Nucleus accumbens (tissue), 56 donors: ENCODE measurements around the gene IMMP1L.
A peak's percentile ranks its signal among the peaks of the same experiment; 100 is the strongest.
"Not testable (repeated sequence)": the region's sequence is repeated elsewhere in the genome, so short reads cannot be mapped to it uniquely, and the experiment has no call there.

Experiments
- DNase-seq, 56 donors: peaks; one replicate each; lab custom pipeline; 2025; lab: John Stamatoyannopoulos, UW

Gene IMMP1L, protein sequence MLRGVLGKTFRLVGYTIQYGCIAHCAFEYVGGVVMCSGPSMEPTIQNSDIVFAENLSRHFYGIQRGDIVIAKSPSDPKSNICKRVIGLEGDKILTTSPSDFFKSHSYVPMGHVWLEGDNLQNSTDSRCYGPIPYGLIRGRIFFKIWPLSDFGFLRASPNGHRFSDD

DNA sequence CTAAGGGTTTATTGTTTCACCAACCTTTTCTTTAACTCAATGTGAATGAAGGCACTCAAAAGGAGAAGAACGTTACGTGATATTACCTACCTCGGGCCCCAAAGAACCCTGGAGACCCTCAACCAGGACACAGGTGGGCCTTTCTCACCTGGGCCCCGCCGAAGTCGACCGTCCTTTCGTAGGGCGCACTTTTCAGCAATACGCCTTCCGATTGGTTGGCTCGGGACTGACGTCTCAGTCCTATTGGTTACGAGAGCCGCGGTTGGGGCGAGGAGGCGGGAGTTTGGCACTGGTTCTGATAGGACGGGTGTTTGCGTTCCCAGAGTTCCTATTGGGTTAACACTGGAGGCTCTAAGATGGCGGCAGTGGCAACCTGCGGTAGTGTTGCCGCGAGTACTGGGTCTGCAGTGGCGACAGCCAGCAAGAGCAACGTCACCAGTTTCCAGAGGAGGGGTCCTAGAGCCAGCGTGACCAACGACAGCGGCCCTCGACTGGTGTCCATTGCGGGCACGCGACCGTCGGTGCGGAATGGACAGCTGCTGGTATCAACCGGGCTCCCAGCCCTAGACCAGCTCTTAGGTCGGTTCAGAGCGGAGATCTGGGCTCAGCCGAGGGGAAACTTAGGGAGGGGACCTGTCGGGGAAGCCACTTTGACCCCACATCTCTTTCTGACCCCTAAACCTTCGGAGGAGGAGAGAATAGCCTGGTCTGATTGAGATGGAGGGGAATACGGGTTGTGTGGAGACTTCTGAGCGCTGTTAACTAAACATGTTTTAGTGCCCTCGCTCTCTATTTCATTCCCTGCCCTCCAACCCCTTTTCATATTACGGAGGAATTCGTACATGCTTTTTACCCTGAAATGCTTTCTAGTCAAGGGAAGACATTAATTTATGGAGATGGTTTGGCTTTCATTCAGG, at the start of gene IMMP1L, which contains the start of gene ELP4:
TSS of gene IMMP1L (minus strand) at position 194 of the 917 bp plus-strand sequence. CDS start 46,346 bp downstream, outside the sequence.
TSS of gene ELP4 (plus strand) at position 339 of the 917 bp plus-strand sequence. CDS start at position 357, 18 bp downstream.
- DNase-seq = peak; percentile 61 to 98 (median 93)

DNA sequence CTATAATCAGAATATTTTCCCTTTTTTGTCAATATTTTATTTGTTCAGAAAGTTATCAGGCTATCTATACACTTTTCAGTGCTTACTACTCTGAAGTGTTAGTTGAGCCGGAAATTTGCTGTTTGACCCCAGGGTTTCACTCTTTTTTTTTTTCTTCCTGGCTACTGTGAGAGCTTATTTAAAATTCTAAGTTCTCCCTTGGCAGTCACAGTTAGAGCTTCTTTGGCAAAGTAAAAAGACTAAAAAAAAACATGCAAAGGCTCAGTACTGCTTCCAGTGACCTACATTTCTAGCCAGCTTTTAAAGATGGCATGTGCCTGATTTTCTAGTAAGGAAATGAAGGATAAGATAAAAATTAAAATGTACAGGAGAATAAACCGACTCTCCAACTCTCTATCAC, 48.6 kb upstream of the IMMP1L start:
- DNase-seq = no peak

DNA sequence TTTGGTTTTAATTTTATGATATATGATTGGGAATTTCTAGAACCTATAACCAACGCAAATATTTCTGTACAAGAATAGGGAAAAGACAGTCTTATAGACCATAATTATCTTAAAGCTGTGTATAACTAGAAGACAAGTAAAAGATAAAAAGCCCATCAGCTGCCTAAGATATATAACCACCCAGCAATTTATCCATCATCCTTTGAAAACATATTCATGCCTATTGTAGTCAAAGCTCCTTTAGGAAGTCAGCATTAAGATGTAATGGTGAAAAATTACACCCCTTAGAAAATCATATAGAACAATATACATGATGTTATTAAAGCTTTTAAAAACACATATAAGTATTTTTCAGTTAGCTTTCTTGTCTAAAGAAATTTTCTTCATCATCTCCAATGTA, 46.5 kb upstream of the IMMP1L start:
- no peak for DNase-seq

DNA sequence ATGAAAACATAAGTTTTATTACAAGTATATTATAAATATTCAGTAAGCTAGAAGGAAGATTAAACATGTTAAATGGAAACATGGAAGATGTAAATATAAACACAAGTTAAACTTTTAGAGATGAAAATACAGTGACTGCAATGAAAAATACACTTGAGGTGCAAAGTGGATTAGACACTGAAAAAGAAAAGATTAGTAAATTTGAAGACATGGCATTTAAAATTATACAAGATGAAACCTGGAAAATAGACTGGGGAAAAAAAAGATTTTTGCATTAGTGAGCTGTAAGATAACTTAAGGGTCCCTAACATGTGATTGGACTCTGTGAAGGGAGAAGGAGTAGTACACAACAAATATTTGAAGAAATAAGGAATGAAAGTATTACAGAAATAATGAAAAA, 33.4 kb upstream of the IMMP1L start:
- DNase-seq = no peak

DNA sequence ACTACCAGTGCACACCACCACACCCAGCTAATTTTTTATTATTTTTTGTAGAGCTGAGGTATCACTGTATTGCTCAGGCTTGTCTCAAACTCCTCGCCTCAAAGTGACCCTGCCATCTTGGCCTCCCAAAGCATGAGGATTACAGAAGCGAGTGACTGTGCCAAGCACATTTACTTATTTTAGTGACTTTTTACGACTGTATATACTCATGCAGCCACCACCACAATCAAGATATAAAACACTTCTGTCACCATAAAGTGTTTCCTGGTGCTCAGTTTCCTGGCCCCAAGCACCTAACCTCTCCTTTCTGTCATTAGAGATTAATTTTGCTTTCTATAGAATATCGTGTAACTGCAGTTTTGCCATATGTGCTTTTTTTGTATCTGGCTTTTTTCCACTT, 26.1 kb upstream of the IMMP1L start:
- no peak for DNase-seq

DNA sequence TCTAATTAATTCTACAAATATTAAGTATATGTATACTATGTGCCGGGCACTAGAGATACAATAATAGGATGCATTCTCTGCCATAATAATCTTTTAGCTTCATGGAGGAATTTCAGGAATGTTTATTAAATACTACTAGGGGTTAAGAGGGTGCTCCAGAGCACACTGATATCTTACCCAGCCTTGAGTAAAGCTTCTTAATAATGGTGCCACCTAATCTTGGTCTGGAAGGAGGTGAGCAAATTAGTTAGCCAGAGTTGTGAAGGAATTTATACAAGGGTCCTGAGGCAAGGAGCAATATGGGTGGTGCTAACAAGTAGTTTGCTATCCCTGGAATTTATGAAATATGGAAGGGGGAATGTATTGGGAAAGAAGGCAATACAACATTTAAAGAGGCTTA, 21.9 kb upstream of the IMMP1L start:
- no peak for DNase-seq

DNA sequence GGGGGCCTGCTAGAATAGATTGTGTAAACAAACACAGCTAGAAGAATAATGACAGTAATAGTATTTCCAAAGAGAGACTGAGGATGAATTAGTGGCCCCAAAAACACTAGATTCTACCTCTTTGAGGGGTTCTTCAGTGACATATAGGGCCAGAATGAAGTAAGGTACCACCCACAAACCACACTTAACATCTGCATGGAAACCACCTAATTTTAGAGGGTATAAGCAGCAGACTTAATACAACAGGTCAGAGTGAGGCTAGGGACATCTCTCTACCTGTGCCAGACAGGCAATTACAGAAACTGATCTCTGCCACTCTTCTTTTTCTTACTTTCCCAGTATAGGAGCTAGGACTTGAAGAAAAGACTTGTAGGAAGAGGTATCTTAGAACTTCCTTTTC, 20.3 kb upstream of the IMMP1L start:
- no peak for DNase-seq

DNA sequence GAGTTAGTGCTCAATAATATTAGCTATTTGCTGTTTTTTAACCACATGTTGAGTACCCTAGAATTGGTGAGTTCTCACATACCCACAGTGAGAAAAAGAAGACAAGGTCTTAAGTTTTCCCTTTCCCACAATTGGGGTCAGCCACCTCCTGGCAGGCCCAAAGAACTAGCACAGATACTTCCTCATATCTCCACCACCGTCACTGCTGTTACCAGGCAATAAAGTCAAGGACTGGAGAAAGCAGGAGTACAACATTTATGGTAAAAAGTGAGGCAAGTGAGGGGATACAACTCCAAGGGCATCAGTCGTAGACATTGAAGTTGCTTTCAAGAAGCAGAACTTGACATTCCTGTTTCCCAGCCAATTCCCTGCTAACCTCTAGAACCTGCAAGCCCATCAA, 19.8 kb upstream of the IMMP1L start:
- DNase-seq = no peak

DNA sequence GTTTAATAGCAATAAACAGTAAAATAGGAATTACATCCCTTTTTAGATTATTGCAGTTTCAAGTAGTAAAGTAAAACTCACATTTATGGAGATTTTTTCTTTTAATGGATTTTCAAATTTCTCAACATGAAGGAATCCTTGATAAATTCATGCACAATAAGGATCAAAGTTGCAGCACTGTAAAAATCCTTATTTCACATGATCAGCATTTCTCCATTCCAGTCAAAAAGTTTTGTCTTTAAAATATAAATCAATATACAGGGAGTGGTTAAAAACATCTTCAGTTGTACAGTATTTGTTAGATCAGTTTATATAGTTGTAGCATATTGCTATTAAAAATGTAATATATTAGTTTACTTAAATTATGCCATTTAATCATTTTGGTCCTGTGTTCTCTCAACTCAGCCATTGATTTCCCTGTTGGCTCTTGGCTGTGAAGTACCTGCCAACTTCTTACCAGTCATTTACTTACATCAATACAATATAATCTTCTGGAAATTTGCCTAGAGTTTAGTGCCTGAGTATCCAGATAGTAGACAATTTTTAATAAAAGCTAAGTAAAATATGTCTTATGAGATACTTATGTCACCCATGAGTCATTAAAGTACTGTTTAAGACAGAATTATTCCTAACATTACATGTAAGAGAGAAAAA, 12.2 kb upstream of the IMMP1L start:
- no peak for DNase-seq

DNA sequence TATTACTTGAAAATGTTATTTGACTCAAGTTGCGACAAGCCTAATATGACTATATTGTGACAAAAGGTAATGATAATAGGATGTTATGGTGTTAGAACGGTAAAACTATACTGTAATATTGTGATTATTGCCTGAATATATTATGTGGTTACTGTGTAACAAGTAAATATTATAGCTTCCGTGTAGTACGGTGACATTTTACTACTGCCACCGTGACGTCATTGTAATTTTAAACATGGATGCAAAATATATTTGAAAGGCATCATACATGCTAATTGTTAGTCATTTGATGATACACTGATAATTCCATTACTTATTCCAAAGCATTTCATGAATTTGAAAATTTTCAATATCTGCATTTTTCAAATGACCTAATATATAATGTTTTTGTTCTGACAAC, 2.7 kb upstream of the IMMP1L start:
- DNase-seq = no peak

DNA sequence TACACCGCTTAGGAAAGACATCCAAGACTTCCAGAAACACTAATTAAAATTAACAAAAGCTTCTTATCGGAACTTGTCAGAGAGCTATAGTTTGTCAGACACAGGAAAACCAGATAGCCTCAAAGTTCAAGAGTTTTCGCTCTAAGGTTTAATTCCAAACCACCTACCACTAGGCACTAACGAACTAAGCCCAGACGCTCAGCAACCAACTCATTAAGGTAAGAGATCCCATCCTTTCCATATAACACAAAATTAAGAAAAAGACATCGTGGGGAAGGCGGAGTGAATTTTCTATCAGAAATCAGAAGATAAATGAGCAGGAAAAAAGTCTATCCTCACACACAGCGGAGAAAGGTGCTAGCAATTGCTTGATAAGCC, 382 bp downstream of the IMMP1L start:
- no peak for DNase-seq

DNA sequence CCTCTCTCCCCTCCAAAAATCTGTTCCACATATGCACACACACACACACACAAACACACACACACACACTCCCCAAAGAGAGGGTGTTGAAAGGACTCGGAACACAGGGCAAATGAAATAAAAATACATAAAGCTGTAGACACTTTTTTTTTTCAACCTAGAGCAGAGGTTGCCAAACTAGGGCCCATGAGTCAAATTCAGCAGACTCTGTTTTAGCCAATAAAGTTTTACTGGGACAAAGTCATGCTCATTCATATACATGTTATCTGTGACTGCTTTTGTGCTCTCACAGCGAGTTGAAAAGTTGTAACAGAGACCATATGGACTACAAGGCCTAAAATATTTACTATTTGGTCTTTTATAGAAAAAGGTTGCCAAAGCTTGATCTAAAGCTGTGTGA, 8.9 kb downstream of the IMMP1L start:
- DNase-seq = no peak

DNA sequence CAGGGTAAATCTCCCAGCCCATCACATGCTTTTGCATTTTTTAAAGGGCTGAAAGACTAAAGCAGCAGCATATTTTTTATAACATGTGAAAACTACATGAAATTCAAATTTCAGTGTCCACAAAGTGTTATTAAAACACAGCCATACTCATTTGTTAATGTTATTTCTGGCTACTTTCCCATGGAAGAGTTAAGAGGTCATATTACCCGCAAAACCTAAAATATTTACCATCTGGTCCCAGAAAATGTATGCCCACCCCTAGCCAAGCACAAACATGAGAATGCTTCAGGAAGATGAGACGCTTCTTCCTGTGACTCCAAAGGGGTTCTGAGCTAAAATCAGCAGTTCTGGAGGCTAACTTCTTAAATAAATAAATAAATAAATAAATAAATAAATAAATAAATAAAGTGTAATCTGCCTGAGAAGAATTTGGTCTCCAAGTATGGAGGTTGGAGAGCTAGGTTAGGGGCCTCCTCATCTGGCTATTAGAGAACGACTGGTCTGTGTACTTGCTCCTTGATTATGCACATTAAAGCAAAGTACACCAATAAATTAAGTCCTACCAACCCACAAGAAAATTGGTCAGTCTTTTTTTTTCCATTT, 9.7 kb downstream of the IMMP1L start:
- DNase-seq = no peak

DNA sequence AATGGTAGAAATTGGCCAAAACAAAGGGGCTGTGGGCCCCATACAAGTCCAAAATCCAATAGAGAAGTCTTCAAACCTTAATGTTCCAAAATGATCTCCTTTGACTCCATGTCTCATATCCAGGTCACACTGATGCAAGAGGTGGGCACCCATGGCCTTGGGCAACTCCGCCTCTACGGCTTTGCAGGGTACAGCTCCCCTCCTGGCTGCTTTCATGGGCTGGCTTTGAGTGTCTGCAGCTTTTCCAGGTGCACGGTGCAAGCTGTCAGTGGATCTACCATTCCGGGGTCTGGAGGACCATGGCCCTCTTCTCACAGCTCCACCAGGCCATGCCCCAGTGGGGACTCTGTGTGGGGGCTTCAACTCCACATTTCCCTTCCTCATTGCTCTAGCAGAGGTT, 15.7 kb downstream of the IMMP1L start:
- DNase-seq = not testable (repeated sequence)

DNA sequence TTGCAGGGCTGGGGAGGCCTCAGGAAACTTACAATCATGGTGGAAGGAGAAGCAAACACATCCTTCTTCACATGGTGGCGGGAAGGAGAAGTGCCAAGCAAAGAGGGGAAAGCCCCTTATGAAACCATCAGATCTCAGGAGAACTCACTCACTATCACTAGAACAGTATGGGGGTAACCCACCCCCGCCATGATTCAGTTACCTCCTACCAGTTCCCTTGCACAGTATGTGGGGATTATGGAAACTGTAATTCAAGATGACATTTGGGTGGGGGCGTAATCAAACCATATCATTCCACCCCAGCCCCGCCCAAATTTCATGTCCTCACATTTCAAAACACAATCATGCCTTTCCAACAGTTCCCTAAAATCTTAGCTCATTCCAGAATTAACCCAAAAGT, 16.2 kb downstream of the IMMP1L start:
- no peak for DNase-seq

DNA sequence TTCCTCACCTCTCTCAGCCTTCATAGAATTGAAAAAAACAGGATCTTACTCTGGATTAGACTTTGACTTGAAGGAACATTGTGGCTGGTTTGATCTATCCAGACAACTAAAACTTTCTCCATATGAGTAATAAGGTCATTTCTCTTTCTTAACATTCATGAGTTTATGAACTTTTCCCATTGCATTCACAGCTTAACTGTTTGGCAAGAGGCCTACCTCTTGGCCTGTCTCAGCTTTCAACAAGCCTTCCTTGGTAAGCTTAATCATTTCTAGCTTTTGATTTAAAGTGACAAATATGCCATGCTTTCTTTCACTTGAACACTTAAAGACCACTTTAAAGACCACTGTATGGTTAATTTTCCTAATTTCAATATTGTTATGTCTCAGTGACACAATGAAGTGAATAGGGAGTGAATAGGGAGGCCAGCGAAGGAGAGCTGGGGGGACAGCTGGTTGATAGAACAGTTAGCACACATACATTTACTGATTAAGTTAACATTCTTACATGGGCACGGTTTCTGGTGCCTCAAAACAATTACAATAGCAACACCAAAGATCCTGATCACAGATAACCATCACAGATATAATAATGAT, 17.0 kb downstream of the IMMP1L start:
- no peak for DNase-seq

DNA sequence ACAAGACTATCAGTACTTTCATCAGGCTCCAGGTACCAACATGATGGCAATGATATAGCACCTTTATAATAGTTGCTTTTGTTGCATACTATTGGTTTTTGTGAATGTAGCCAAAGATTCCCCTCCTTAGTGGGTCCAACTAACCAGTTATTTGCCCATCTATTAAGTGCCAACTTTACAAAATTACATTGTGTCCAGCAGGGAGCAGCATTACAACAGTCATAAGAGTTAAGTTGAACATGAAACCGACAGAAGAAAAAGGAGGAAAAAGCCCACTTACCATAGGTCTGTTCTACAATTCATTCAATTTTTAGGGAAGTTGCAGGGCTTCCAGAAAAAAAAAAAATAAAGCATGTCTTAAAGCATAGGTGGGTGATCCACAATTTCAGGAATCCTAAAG, 21.6 kb downstream of the IMMP1L start:
- no peak for DNase-seq

DNA sequence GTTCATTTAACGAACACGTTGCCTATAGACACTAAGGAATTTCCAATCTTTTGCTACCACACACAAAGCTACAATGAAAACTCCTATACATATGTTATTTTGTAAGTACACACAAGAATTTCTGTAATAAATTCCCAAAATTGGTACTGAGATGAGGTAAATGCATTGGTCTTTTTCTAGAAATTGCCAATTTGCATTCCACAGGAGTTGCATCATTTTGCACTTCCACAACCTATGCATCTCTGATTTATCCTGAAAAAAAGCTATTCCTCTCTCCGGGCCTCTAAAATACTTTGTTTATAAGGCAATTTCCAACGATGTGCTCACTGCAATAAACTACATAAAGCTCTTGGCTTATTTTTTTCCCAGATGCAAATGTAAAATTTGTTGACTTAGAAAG, 24.9 kb downstream of the IMMP1L start:
- no peak for DNase-seq

DNA sequence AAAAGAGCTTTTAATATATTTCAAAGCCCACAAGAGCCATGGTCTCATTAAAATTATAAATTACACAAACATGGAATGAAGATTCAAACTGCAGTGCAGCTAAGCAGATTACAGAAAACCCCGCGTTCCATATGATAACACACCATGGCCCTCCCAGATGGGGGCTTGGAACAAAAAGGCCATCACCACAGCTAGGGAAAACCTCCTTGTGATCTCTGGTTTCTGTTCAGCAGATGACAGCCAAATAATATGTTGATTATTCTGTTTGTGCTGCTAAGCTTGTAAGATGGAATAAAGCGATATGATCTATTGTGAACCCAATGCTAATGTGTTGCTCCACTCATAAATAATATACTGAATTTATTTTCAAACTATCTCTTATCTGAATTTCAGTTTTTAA, 28.5 kb downstream of the IMMP1L start:
- DNase-seq = no peak

DNA sequence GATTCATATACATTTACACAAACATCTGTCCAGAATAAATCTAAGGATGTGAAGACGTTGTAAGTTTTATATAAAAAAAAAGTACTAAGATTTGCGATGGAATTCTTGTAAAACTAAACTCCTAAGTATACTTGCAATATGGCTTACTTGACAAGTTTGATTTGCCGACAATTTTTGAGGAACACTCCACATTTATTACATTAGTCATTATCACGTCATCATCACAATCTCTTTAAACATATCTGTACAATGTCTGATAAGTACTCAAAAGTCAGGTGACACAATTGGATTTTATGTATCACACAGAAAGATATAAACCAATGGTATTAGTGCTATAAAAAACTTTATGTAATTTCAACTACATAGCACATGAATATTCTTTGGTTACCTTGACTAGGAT, 30.4 kb downstream of the IMMP1L start:
- no peak for DNase-seq

DNA sequence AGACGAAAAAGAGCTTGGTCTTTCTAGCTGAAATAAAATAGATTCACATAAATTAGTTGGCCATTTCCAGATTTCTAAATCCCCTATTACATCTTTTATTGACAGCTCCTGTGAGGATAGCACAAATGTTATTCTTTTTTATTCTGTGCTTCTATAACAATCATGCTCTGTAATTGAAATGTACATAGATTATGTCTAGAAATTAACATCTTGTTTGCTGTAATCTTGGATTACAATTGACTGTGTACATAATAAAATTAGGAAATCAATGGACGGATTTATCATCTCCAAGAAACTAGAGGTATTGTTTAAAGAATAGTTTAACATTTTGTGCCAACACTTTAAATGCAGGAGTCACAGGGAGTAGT, 31.2 kb downstream of the IMMP1L start:
- no peak for DNase-seq
